Measurements from ENCODE around the gene LAMTOR3. TPM values are rescaled to one million over a fixed set of nuclear protein-coding genes. Genes with fewer than 3 reads are reported as not detected.

The LAMTOR3 gene
- total RNA-seq, 4 donors from 2014 or later: 34.5 to 64.8 (median 53.1) TPM

DNA sequence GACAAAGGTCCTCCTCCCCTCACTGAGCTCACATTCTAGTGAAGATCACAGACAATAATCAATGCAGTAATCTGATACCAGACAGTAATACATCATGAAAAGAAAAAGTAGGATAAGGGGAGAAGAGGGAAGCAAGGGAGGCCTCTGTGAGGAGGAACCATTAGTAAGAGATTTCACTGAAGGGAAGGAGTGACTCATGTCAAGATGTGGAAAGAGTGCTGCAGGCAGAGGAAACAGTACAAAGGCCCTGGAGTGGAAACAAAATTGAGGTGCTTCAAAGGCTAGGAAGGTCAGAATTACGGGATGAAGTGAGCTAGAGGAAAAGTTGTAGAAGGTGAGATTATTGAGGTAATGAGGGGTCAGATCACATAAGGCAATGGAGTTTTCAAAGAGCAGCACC is 38.1 kb downstream of the LAMTOR3 start:
- H3K27ac ChIP-seq: peak overlapping the region in 1 of 4 donors; percentile 33
- H3K27me3 ChIP-seq: no peaks in the 10 kb centered on the region
- no peaks in the 10 kb centered on the region for H3K4me1 ChIP-seq
- no peak overlapping the region for H3K4me3 ChIP-seq
- no peak for TF ChIP-seq EP300 (IDR thresholded peaks at IDR 0.05)
- no peak for TF ChIP-seq POLR2AphosphoS5 (IDR thresholded peaks at IDR 0.05)
- no peak for TF ChIP-seq POLR2A (IDR thresholded peaks at IDR 0.05)
- TF ChIP-seq, protein P1, sequence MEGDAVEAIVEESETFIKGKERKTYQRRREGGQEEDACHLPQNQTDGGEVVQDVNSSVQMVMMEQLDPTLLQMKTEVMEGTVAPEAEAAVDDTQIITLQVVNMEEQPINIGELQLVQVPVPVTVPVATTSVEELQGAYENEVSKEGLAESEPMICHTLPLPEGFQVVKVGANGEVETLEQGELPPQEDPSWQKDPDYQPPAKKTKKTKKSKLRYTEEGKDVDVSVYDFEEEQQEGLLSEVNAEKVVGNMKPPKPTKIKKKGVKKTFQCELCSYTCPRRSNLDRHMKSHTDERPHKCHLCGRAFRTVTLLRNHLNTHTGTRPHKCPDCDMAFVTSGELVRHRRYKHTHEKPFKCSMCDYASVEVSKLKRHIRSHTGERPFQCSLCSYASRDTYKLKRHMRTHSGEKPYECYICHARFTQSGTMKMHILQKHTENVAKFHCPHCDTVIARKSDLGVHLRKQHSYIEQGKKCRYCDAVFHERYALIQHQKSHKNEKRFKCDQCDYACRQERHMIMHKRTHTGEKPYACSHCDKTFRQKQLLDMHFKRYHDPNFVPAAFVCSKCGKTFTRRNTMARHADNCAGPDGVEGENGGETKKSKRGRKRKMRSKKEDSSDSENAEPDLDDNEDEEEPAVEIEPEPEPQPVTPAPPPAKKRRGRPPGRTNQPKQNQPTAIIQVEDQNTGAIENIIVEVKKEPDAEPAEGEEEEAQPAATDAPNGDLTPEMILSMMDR (IDR thresholded peaks at IDR 0.05): no peak
- 53 to 57% methylated on average over 1 of the region's 1 CpG for WGBS, 2 donors (ENCODE audit: low coverage in 1 of 2)
- peak; percentile 66 for ATAC-seq
- H3K9me3 ChIP-seq: no peaks in the 10 kb centered on the region
- no peaks in the 10 kb centered on the region for H3K36me3 ChIP-seq

DNA sequence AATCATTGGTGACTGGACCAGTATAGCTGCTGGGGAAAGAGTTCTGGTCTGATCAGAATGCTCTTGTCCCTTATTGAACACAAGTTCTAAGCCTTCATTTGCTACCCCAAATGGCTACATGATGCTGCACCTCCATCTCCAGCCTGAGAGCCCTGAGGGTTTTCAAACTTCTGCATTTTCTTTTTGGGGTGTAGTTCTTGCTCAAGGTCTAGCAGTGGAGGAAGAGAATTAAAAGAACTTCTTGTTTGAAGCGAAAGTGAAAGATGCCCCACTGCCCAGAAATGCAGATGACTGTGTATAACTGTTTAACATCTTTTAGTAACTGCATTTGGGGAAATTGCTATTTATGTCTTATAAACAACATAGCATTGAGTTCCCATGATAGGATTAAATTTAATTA is 38.5 kb downstream of the LAMTOR3 start:
- no peak overlapping the region for H3K27ac ChIP-seq
- whole genome bisulfite sequencing, 2 donors (ENCODE audit: low coverage in 1 of 2): 63 to 100% methylated on average over 1 of the region's 1 CpG
- H3K4me3 ChIP-seq: no peak overlapping the region
- ATAC-seq: no peak
- no peaks in the 10 kb centered on the region for H3K9me3 ChIP-seq
- no peak for TF ChIP-seq EP300 (IDR thresholded peaks at IDR 0.05)
- TF ChIP-seq, protein P1 (IDR thresholded peaks at IDR 0.05): no peak
- TF ChIP-seq POLR2AphosphoS5 (IDR thresholded peaks at IDR 0.05): no peak
- TF ChIP-seq POLR2A (IDR thresholded peaks at IDR 0.05): no peak
- H3K27me3 ChIP-seq: no peaks in the 10 kb centered on the region
- no peaks in the 10 kb centered on the region for H3K36me3 ChIP-seq
- H3K4me1 ChIP-seq: no peaks in the 10 kb centered on the region

DNA sequence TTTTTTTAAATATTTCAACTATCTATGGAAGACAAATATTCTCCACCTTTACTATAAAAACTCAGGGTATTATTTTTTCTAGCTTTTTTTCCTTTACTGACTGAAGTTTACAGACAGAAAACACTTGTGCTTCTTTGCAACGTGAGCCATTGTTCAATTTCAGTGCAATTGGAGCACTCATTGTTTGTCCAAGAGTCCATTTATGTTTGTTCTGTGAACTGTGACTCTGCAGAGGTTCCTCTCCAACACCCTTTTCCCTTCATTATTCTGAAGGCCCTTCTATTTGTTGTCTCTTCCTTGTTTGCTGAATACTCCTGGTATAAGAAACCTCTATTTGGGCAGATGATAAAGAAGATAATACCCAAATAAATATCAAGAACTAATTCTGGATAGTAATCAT is 40.2 kb downstream of the LAMTOR3 start:
- ATAC-seq: no peak
- TF ChIP-seq, protein P1 (IDR thresholded peaks at IDR 0.05): no peak
- no peak for TF ChIP-seq POLR2AphosphoS5 (IDR thresholded peaks at IDR 0.05)
- TF ChIP-seq POLR2A (IDR thresholded peaks at IDR 0.05): no peak
- TF ChIP-seq EP300 (IDR thresholded peaks at IDR 0.05): no peak
- Histone ChIP-seq H3K9me3 (no peaks in the 10 kb centered on the region), H3K27me3 (no peaks in the 10 kb centered on the region), H3K36me3 (no peaks in the 10 kb centered on the region), H3K4me3 (no peak overlapping the region), H3K4me1 (no peaks in the 10 kb centered on the region), H3K27ac (no peak overlapping the region)
- 36 to 57% methylated on average over 1 of the region's 1 CpG for WGBS, 2 donors (ENCODE audit: low coverage in 1 of 2)

DNA sequence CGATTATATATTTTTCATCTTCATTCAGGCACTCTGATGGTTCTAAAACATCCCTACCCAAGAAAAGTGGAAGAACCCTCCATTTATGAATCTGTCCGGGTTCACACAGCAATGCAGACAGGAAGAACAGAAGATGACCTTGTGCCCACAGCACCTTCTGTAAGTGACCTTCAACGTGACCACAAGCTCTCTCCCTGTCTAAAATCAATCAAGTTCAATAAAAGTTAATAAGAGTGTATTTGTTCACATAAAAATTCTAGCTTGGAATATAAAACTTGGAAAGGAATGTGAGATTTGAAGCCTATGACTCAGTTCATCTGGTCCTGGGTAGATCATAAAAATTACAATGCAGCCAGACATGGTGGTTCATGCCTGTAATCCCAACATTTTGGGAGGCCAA is 41.0 kb downstream of the LAMTOR3 start:
- TF ChIP-seq POLR2AphosphoS5 (IDR thresholded peaks at IDR 0.05) (no peak), EP300 (IDR thresholded peaks at IDR 0.05) (no peak), POLR2A (IDR thresholded peaks at IDR 0.05) (no peak)
- TF ChIP-seq, protein P1 (IDR thresholded peaks at IDR 0.05): no peak
- WGBS, 2 donors (ENCODE audit: low coverage in 1 of 2): 82 to 94% methylated on average over 2 to 3 of the region's 3 CpGs
- H3K4me3 ChIP-seq: no peak overlapping the region
- ATAC-seq: no peak
- H3K4me1 ChIP-seq: no peaks in the 10 kb centered on the region
- no peaks in the 10 kb centered on the region for H3K9me3 ChIP-seq
- no peaks in the 10 kb centered on the region for H3K36me3 ChIP-seq
- H3K27ac ChIP-seq: no peak overlapping the region
- H3K27me3 ChIP-seq: no peaks in the 10 kb centered on the region

DNA sequence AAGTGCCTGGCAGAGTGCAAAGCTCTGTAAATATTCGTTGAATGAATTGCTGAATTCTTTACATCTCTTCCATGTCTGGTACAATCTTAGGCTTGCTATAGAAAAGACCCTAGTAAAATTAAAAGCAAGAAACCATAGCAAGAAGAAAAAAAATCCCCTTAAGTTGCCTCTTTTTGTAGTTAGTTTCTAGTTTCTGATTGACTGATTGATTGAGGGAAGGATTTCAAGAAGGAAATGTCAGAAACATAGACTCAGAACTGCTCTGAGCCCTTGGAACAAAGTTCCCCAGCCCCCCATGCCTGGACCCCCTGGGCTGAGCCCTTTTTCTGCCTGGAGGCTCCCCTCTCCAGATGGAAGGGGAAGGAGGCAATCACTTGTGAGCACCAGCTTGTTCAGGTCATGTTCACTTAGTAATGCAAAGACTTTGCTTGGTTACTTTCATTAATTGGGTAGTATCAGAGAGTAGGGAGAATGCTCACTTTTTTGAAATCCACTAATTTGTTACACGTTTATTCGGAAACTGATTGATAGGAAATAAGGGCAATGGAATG is 42.0 kb downstream of the LAMTOR3 start:
- no peaks in the 10 kb centered on the region for H3K4me1 ChIP-seq
- WGBS, 2 donors (ENCODE audit: low coverage in 1 of 2): 40 to 81% methylated on average over 2 to 3 of the region's 3 CpGs
- no peak for ATAC-seq

More for the DNA sequence above, 42.0 kb downstream of the LAMTOR3 start:
- no peak overlapping the region for H3K27ac ChIP-seq
- TF ChIP-seq, protein P1 (IDR thresholded peaks at IDR 0.05): no peak
- TF ChIP-seq POLR2A (IDR thresholded peaks at IDR 0.05) (no peak), POLR2AphosphoS5 (IDR thresholded peaks at IDR 0.05) (no peak), EP300 (IDR thresholded peaks at IDR 0.05) (no peak)
- H3K4me3 ChIP-seq: no peak overlapping the region
- no peaks in the 10 kb centered on the region for H3K36me3 ChIP-seq
- no peaks in the 10 kb centered on the region for H3K9me3 ChIP-seq
- H3K27me3 ChIP-seq: no peaks in the 10 kb centered on the region

Data from gastroesophageal sphincter (tissue), 4 donors.